ENCODE measurements around the gene NLE1. TPM values are rescaled to one million over a fixed set of nuclear protein-coding genes. Genes with fewer than 3 reads are reported as not detected.
"Not testable (repeated sequence)": the region's sequence is repeated elsewhere in the genome, so short reads cannot be mapped to it uniquely, and the experiment has no call there.

NLE1 gene
- total and polyA plus RNA-seq, 2 experiments from 2014 or later = 11.4 to 19.9 TPM

DNA sequence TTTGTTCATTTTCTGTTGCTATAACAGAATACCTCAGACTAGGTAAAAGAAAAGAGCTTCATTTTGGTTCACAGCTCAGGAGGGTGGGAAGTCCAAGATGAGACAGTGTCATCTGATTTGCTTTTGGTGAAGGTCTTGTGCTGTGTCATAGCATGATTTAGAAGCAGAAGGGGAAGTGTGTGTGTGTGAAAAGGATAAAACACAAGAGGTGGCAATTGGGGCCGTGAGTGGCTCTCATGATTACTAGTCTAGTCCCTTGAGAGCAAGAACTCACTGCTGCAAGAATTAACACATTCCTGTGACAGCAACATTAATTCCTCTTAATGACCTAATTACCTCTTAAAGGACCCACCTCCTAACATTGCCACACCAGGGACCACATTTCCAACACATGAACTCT lies 43.7 kb upstream of the NLE1 start:
- Histone ChIP-seq H3K27ac (no peak overlapping the region), H3K36me3 (peaks cover 66% of the 10 kb centered on the region), H3K4me1 (ENCODE audit: low read depth) (no peaks in the 10 kb centered on the region), H3K27me3 (no peaks in the 10 kb centered on the region), H3K4me3 (no peak overlapping the region), H3K9me3 (ENCODE audit: low read depth) (no peaks in the 10 kb centered on the region)
- TF ChIP-seq, protein P1, sequence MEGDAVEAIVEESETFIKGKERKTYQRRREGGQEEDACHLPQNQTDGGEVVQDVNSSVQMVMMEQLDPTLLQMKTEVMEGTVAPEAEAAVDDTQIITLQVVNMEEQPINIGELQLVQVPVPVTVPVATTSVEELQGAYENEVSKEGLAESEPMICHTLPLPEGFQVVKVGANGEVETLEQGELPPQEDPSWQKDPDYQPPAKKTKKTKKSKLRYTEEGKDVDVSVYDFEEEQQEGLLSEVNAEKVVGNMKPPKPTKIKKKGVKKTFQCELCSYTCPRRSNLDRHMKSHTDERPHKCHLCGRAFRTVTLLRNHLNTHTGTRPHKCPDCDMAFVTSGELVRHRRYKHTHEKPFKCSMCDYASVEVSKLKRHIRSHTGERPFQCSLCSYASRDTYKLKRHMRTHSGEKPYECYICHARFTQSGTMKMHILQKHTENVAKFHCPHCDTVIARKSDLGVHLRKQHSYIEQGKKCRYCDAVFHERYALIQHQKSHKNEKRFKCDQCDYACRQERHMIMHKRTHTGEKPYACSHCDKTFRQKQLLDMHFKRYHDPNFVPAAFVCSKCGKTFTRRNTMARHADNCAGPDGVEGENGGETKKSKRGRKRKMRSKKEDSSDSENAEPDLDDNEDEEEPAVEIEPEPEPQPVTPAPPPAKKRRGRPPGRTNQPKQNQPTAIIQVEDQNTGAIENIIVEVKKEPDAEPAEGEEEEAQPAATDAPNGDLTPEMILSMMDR (IDR thresholded peaks at IDR 0.05; ENCODE audit: low read depth, low read length) = no peak
- DNase-seq (ENCODE audit: low read depth in 1 of 2, low spot score in 1 of 2) = no peak

DNA sequence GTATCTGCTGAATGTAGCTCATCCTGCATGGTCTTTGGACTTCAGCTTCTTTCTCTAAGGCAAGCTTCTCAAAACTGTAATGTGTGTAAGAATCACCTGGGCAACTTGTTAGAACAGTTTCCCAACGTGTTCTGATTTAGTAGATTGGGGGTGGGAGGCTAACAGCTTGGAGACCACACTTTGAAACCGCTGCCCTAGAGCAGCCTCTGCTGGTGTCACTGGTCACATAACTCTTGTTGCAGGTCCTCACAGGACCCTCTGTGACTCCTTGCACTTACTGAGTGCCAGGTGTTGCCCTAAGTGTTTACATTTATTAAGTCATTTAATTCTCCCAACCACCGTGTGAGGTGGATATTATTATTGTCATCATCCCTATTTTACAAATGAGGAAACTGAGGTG lies 42.2 kb upstream of the NLE1 start:
- Histone ChIP-seq H3K36me3 (peaks cover 79% of the 10 kb centered on the region), H3K4me1 (ENCODE audit: low read depth) (no peaks in the 10 kb centered on the region), H3K27me3 (no peaks in the 10 kb centered on the region), H3K27ac (no peak overlapping the region), H3K4me3 (no peak overlapping the region), H3K9me3 (ENCODE audit: low read depth) (no peaks in the 10 kb centered on the region)
- TF ChIP-seq, protein P1 (IDR thresholded peaks at IDR 0.05; ENCODE audit: low read depth, low read length) = no peak
- DNase-seq (ENCODE audit: low read depth in 1 of 2, low spot score in 1 of 2) = no peak

DNA sequence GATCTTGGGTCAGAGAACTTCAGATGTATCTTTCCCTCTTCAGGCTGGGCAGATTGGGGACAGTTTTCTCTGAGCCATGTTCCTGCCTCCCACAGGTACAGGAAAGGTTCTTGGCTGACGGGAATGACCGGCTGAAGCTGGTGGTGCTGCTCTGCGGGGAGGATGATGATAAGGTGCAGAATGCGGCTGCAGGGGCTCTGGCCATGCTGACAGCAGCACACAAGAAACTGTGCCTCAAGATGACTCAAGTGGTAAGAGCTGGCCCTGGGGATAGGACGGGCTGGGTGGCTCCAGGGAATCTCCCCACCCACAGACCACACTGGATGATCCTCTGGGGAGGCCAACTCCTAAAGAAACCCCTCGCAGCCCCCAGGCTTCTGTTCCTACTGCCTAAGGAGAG lies 41.2 kb upstream of the NLE1 start:
- Histone ChIP-seq H3K4me3 (no peak overlapping the region), H3K27me3 (no peaks in the 10 kb centered on the region), H3K4me1 (ENCODE audit: low read depth) (no peaks in the 10 kb centered on the region), H3K9me3 (ENCODE audit: low read depth) (no peaks in the 10 kb centered on the region), H3K36me3 (peaks cover 80% of the 10 kb centered on the region), H3K27ac (no peak overlapping the region)
- TF ChIP-seq, protein P1 (IDR thresholded peaks at IDR 0.05; ENCODE audit: low read depth, low read length) = no peak
- no peak for DNase-seq (ENCODE audit: low read depth in 1 of 2, low spot score in 1 of 2)

DNA sequence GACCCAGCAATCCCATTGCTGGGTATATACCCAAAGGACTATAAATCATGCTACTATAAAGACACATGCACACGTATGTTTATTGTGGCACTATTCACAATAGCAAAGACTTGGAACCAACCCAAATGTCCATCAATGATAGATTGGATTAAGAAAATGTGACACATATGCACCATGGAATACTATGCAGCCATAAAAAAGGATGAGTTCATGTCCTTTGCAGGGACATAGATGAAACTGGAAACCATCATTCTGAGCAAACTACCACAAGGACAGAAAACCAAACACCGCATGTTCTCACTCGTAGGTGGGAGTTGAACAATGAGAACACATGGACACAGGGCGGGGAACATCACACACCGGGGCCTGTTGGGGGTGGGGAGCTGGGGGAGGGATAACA lies 37.3 kb upstream of the NLE1 start:
- not testable (repeated sequence) for H3K27ac ChIP-seq; H3K4me3 ChIP-seq; H3K4me1 ChIP-seq (ENCODE audit: low read depth); DNase-seq (ENCODE audit: low read depth in 1 of 2, low spot score in 1 of 2); H3K9me3 ChIP-seq (ENCODE audit: low read depth); H3K27me3 ChIP-seq
- peaks cover 74% of the 10 kb centered on the region for H3K36me3 ChIP-seq

DNA sequence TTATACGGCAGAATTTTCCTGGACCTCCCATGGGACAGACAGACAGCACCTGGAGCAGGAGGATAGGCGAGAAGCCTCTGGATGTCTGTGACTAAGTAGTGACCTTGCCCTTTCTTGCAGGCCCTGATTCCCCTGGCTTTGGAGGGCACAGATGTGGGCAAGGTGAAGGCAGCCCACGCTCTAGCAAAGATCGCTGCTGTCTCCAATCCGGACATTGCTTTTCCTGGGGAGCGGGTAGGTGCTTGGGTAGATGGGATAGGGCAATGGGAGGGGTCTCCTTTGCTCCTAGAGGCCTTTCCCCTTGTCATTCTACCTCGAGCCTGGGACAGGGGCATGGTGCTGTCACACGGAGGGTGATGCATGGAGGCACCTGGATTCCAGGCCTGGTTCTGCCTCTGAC lies 34.8 kb upstream of the NLE1 start:
- TF ChIP-seq, protein P1 (IDR thresholded peaks at IDR 0.05; ENCODE audit: low read depth, low read length) = no peak
- peaks cover 71% of the 10 kb centered on the region for H3K36me3 ChIP-seq
- no peak overlapping the region for H3K4me3 ChIP-seq
- DNase-seq (ENCODE audit: low read depth in 1 of 2, low spot score in 1 of 2) = no peak
- no peaks in the 10 kb centered on the region for H3K27me3 ChIP-seq
- H3K9me3 ChIP-seq (ENCODE audit: low read depth) = no peaks in the 10 kb centered on the region
- no peak overlapping the region for H3K27ac ChIP-seq
- H3K4me1 ChIP-seq (ENCODE audit: low read depth) = no peaks in the 10 kb centered on the region

DNA sequence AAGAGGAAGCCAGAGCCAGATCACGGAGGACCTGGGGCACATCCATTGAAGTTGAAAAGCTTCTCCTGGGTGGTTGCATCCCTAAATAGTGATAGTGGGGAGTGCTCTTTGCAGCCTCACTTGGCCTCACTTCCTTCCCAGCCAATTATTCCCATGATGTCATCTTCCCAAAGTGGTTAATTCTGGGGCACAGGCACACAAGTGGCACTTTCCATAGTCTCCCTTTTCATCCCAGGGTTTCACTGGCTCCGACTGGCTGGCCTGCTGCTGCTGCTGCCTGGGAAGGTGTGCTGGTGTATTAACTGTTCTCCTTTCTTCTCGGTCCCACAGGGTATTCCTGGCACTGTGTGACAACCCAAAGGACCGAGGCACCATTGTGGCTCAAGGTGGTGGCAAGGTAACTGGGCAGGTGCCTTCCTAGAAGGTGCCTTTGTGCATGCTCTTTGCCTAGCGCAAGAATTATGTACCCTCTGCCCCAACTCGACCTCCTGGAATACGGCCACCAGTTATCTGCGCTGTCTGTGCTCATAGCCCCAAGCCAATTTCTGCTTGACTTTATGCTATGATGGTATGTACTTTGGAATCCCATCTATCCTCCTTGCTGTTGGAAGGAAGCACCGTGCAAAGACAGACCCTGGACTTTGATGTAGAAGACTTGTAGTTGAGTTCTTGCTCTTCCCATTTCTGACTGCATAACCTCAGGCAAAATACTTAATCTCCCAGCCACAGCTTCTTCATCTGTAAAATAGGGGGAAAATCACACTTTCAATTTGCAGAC lies 33.7 kb upstream of the NLE1 start:
- Histone ChIP-seq H3K36me3 (peaks cover 76% of the 10 kb centered on the region), H3K4me3 (no peak overlapping the region), H3K4me1 (ENCODE audit: low read depth) (no peaks in the 10 kb centered on the region), H3K9me3 (ENCODE audit: low read depth) (no peaks in the 10 kb centered on the region), H3K27ac (no peak overlapping the region), H3K27me3 (no peaks in the 10 kb centered on the region)
- TF ChIP-seq, protein P1 (IDR thresholded peaks at IDR 0.05; ENCODE audit: low read depth, low read length) = no peak
- DNase-seq (ENCODE audit: low read depth in 1 of 2, low spot score in 1 of 2) = no peak
